ENCODE measurements around the gene CPLX4.
A peak's percentile ranks its signal among the peaks of the same experiment; 100 is the strongest.

Gene CPLX4

GRCh38 chr18:59308248-59308937 is 10.1 kb downstream of the CPLX4 start:
- peak; percentile 35 to 61 (median 52) for DNase-seq (ENCODE audit: low read depth in 3 of 3)

GRCh38 chr18:59306640-59307039 is 11.8 kb downstream of the CPLX4 start:
- DNase-seq (ENCODE audit: low read depth in 3 of 3): no peak

- no peak for DNase-seq (ENCODE audit: low read depth in 3 of 3)
Observed at GRCh38 chr18:59305295-59305694, 13.2 kb downstream of the CPLX4 start.

GRCh38 chr18:59303656-59304195 is 14.7 kb downstream of the CPLX4 start:
- DNase-seq (ENCODE audit: low read depth in 3 of 3): no peak

GRCh38 chr18:59303006-59303405 is 15.4 kb downstream of the CPLX4 start:
- no peak for DNase-seq (ENCODE audit: low read depth in 3 of 3)

- no peak for DNase-seq (ENCODE audit: low read depth in 3 of 3)
Observed at GRCh38 chr18:59301929-59302328, 16.5 kb downstream of the CPLX4 start.

GRCh38 chr18:59300676-59301285 is 17.7 kb downstream of the CPLX4 start:
- DNase-seq (ENCODE audit: low read depth in 3 of 3): no peak

- DNase-seq (ENCODE audit: low read depth in 3 of 3): no peak
Observed at GRCh38 chr18:59298871-59299270, 19.6 kb downstream of the CPLX4 start.

GRCh38 chr18:59293317-59293716 is 25.1 kb downstream of the CPLX4 start:
- DNase-seq (ENCODE audit: low read depth in 3 of 3): no peak

GRCh38 chr18:59286341-59286740 is 32.1 kb downstream of the CPLX4 start:
- DNase-seq (ENCODE audit: low read depth in 3 of 3): no peak

GRCh38 chr18:59282341-59282740 is 36.1 kb downstream of the CPLX4 start:
- no peak for DNase-seq (ENCODE audit: low read depth in 3 of 3)

GRCh38 chr18:59279722-59280121 is 38.7 kb downstream of the CPLX4 start:
- DNase-seq (ENCODE audit: low read depth in 3 of 3): no peak

- DNase-seq (ENCODE audit: low read depth in 3 of 3): no peak
Observed at GRCh38 chr18:59279193-59279592, 39.3 kb downstream of the CPLX4 start.

GRCh38 chr18:59278793-59279192 is 39.7 kb downstream of the CPLX4 start:
- no peak for DNase-seq (ENCODE audit: low read depth in 3 of 3)

GRCh38 chr18:59276047-59276446 is 42.4 kb downstream of the CPLX4 start:
- DNase-seq (ENCODE audit: low read depth in 3 of 3): no peak

GRCh38 chr18:59275406-59275949 is 43.0 kb downstream of the CPLX4 start:
- no peak for DNase-seq (ENCODE audit: low read depth in 3 of 3)

GRCh38 chr18:59274533-59274928 is 43.9 kb downstream of the CPLX4 start:
- no peak for DNase-seq (ENCODE audit: low read depth in 3 of 3)

GRCh38 chr18:59273759-59274532 is 44.5 kb downstream of the CPLX4 start:
- no peak for DNase-seq (ENCODE audit: low read depth in 3 of 3)

- no peak for DNase-seq (ENCODE audit: low read depth in 3 of 3)
Observed at GRCh38 chr18:59272891-59273758, 45.3 kb downstream of the CPLX4 start, which contains the start of gene RAX. TSS of gene RAX (minus strand) at chr18:59273454. CDS start at chr18:59273206, 248 bp downstream.

- DNase-seq (ENCODE audit: low read depth in 3 of 3): no peak
Observed at GRCh38 chr18:59272221-59272888, 46.1 kb downstream of the CPLX4 start.
